C4-2B (cell line): ENCODE measurements around the gene SIX3.

Source experiments
- H3K27ac ChIP-seq: fragments of 450-650 bp; 2 replicates; pipeline ENCODE4 v1.5.1; 2017
- CTCF ChIP-seq: fragments of 450-650 bp; conservative IDR thresholded peaks from 2 replicates; pipeline ENCODE4 v1.5.1; 2017; ENCODE audit warnings: mild to moderate bottlenecking
- ZFX ChIP-seq: fragments of 450-650 bp; IDR thresholded peaks from 2 replicates; pipeline ENCODE4 v1.6.1; 2017

The SIX3 gene

DNA sequence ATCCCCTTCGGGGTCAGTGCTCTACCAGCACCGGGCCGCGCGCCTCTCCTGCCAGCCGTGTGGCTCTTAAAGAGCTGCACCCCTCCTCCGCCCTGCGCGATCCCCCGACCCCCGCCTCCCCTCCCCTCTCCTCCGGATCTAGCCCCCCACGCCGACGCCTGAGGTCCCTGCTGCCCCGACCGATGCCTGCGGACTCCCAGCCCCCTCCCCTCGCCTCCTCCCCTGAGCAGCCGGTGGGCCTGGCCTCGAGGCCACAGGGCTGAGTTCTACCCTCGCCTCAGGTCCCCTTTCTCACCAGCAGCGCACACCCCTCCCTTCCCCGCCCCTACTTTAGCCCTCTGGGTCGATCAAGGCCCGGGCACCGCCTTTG is 5.8 kb upstream of the SIX3 start:
- TF ChIP-seq CTCF (no peak), ZFX (no peak)
- H3K27ac ChIP-seq, result no peak overlapping the region

DNA sequence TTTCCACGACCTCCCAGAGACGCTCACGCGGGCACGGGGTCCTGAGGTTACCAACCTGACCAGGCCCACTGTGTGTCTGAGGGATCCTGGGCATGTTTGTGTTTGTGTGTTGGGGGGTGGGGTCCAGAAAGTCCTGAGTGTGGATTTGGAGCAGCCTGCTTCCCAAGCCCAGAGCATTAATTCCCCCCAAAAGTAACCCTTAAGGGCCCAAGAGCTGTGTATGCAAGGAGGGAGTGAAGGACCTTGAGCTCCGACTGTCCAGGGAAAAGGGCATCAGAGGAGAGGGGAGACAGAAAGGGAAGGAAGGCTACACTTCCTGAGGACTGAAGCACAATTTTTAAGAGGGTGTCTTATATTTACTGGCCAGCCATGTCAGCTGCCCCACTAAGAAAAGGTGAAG is 5.2 kb upstream of the SIX3 start:
- no peak for TF ChIP-seq CTCF
- TF ChIP-seq ZFX, result no peak

GRCh38 chr2:44936715-44937687 is 4.5 kb upstream of the SIX3 start:
- TF ChIP-seq ZFX (no peak), CTCF (no peak)
- no peak overlapping the region for H3K27ac ChIP-seq

More for the DNA sequence above, 5.2 kb upstream of the SIX3 start:
- H3K27ac ChIP-seq, result no peak overlapping the region

- TF ChIP-seq CTCF (no peak), ZFX (no peak)
- no peak overlapping the region for H3K27ac ChIP-seq
Observed at GRCh38 chr2:44937688-44938240, 3.7 kb upstream of the SIX3 start.

DNA sequence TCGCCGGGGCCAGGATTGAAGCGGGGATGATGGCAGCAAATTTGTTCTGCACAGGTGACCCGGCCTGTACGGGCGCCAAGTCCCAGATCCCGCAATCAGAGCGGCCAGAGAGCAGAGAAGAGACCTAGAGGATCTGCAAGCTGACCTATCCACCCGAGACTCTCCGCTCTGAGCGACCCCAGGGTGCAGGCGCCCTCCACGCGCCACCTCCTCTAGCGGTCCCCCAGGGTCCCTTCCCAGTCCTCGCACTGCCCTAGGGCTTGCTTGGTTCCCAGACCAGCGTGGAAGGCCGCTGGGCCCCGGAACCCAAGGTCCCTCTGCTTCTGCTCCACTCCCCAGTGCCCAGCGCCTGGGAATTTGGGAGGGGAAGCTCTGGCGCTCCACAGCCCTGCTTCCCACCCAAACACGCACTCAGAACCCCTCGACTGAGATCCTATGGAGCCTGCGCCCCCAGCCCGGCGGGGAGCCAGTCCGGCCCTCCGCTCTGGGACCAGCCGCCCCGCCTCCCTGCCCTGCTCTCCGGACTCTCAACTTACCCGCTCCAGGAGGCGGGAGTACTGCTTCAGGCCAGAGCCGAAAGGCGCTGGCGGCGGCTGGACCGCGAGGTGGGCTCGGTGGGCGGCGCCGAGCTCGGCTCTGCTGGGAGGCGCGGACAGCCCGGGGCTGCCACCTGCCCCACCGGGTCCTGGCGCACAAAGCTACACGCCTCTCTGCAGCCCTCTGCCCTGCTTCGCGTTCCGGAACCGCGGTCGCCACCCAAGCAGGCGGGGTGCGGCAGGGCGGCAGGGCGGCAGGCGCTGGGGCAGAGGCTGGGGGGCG is 3.0 kb upstream of the SIX3 start:
- TF ChIP-seq CTCF (no peak), ZFX (no peak)
- H3K27ac ChIP-seq, result no peak overlapping the region

- TF ChIP-seq ZFX, result no peak
- TF ChIP-seq CTCF, result no peak
- no peak overlapping the region for H3K27ac ChIP-seq
Observed at GRCh38 chr2:44939106-44940048, 2.1 kb upstream of the SIX3 start.
